GM13976 (cell line): ENCODE data around the gene CIBAR2.

ENCODE experiments used
- DNase-seq: peaks from one replicate; pipeline ENCODE4 v3.0.0; 2012; ENCODE audit warnings: low spot score
- in situ Hi-C: fragments of 300-500 bp; cut with MboI; formaldehyde crosslinking; loops from one replicate; pipeline ENCODE4 v1.12.0; 2022; ENCODE audit warnings: low sequenced_read_pairs, mixed read lengths, inconsistent platforms; ENCODE audit not compliant: unreplicated experiment
- TF ChIP-seq, protein P1 (sequence below): IDR thresholded peaks from 2 replicates; pipeline ENCODE4 v1.5.1; 2012; ENCODE audit warnings: borderline replicate concordance, mild to moderate bottlenecking; ENCODE audit not compliant: insufficient read depth; ENCODE audit errors: extremely low read depth, missing control alignments, control extremely low read depth

CIBAR2 gene

DNA sequence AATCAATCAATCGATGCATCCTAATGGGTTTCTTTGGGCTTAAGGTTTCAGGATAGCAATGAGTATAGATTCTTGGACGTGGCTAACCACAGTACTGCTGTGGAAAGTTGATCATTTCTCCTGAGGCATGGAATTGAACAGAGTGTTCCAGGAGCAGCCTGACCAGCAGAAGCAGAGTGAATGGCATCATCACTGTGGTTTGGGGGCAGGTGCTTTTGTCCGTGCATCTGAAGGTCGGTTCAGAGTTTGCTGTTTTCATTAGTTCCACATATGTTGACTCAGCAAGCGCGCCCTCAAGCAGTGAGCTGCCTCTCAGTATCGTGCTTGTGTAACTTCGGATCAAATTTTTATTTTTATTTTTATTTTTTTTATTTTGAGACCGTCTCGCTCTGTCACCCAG is 59.7 kb downstream of the CIBAR2 start:
- in situ Hi-C loops, result no loop called here
- no peak for DNase-seq
- TF ChIP-seq, protein P1, sequence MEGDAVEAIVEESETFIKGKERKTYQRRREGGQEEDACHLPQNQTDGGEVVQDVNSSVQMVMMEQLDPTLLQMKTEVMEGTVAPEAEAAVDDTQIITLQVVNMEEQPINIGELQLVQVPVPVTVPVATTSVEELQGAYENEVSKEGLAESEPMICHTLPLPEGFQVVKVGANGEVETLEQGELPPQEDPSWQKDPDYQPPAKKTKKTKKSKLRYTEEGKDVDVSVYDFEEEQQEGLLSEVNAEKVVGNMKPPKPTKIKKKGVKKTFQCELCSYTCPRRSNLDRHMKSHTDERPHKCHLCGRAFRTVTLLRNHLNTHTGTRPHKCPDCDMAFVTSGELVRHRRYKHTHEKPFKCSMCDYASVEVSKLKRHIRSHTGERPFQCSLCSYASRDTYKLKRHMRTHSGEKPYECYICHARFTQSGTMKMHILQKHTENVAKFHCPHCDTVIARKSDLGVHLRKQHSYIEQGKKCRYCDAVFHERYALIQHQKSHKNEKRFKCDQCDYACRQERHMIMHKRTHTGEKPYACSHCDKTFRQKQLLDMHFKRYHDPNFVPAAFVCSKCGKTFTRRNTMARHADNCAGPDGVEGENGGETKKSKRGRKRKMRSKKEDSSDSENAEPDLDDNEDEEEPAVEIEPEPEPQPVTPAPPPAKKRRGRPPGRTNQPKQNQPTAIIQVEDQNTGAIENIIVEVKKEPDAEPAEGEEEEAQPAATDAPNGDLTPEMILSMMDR, result no peak

DNA sequence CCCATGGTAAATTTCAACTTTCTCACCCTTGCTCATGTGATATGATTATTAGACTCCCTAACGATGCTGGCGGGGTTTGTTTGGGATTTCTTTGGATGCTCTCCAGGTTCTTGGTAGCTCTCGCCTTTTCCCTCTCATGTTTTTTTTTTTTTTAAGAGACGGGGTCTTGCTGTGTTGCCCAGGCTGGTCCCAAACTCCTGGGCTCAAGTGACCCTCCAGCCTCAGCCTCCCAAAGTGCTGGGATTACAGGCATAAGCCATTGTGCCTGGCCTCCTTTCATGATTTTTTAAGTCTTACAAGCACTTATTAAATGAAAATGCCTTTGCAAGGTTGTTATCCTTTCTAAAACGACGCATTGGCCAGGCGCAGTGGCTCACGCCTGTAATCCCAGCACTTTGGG is 60.6 kb downstream of the CIBAR2 start:
- no peak for DNase-seq
- TF ChIP-seq, protein P1, result no peak
- in situ Hi-C loops, result no loop called here

DNA sequence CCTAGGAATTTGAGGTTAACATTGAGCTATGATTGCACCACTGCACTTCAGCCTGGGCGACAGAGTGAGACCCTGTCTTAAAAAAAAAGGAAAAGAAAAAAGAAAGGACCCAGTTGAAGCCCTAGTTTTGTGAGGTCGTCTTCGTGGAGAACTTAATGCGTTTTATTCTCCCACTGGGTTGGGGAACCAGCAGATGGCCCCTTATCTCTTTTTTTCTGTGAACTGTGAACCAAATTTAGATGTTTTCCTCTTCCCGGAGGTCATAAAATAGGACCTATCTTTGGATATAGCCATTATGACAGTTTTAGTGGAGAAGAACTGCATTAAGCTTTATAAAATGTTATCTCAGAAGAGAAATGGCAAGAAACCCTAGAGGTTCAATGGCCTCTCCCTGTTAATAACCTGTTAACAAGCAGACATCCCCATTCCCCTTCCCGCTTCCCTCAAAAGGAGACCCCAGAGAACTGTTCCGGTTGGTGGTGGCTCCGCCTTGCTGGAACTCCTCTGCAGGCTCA is 61.1 kb downstream of the CIBAR2 start:
- TF ChIP-seq, protein P1, result no peak

DNA sequence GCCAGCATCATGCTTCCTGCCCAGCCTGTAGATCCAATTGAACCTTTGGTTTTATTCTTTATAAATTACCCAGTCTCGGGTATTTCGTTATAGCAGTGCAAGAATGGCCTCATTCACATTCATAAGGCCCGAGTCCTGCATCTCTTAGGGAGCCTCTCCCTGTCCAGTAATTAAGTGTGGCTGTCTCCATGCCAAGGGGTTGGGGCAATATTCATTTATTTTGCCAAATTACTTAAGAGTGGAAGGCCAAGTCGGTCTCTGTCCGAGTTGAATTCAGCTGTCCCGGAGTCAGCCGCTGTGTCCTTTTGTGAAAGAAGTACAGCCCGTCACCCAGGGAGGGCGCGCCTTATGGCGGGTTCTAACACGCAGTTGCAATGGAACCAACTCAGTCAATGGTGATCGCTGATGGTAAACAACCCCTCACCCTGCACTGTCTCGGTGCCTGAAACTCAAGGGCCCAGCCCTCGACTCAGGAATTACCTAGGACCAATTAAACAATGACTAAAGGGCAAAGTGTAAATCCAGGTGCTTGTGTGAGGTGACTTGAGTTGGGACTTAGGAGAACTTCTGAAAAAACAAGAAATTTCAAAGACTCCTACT is 62.5 kb downstream of the CIBAR2 start:
- TF ChIP-seq, protein P1, result no peak
- in situ Hi-C loops, result no loop called here

More for the DNA sequence above, 61.1 kb downstream of the CIBAR2 start:
- DNase-seq, result no peak
- in situ Hi-C loops, result no loop called here

DNA sequence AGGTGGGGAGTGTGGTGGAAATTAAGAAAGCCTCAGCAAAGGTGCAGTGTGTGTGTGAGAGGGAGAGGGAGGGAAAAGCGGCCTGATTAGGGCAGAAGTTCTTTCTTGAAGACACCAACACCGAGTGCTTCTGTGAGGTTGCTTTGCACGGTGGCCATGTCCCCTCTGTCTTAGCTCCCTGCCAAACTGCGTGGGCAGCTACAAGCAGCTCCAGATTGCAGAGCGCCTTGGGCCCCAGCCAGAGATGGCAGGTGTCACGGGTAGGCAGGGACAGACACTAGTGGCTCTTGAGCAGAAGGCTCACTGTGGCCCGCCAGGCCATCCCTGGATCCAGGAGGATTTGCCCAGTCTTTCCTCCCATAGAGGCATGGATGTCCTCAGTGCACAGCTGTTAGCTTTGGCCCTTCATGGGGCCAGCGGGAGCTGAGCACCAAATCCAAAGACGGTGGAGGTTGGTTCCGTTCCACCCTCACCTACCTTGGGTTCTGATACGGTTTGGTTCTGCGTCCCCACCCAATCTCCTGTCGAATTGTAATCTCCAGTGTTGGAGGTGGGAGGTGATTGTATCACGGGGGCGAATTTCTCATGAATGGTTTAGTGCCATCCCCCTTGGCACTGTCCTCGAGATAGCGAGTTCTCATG is 63.2 kb downstream of the CIBAR2 start:
- TF ChIP-seq, protein P1, result no peak
- no peak for DNase-seq

More for the DNA sequence above, 62.5 kb downstream of the CIBAR2 start:
- DNase-seq, result no peak

More for the DNA sequence above, 63.2 kb downstream of the CIBAR2 start:
- in situ Hi-C loops, result no loop called here
